IMR-90 (cell line): ENCODE results near the gene SEMA6A.

Source experiments
- POLR2A ChIP-seq: IDR thresholded peaks from 2 replicates; pipeline ENCODE4 v1.6.1; 2012; ENCODE audit warnings: mild to moderate bottlenecking, low read depth, low read length
- SMC3 ChIP-seq: fragments of 150-350 bp; IDR thresholded peaks from 2 replicates; pipeline ENCODE4 v1.6.1; 2016; ENCODE audit warnings: low read depth, mild to moderate bottlenecking, antibody characterized with exemption, low read length, moderate library complexity
- TF ChIP-seq, protein P1 (sequence below): conservative IDR thresholded peaks from 2 replicates; pipeline ENCODE4 v1.5.1; 2012; ENCODE audit warnings: mild to moderate bottlenecking, low read depth, low read length, improper control_type of control experiment

- TF ChIP-seq SMC3 = no peak
- TF ChIP-seq, protein P1, sequence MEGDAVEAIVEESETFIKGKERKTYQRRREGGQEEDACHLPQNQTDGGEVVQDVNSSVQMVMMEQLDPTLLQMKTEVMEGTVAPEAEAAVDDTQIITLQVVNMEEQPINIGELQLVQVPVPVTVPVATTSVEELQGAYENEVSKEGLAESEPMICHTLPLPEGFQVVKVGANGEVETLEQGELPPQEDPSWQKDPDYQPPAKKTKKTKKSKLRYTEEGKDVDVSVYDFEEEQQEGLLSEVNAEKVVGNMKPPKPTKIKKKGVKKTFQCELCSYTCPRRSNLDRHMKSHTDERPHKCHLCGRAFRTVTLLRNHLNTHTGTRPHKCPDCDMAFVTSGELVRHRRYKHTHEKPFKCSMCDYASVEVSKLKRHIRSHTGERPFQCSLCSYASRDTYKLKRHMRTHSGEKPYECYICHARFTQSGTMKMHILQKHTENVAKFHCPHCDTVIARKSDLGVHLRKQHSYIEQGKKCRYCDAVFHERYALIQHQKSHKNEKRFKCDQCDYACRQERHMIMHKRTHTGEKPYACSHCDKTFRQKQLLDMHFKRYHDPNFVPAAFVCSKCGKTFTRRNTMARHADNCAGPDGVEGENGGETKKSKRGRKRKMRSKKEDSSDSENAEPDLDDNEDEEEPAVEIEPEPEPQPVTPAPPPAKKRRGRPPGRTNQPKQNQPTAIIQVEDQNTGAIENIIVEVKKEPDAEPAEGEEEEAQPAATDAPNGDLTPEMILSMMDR = no peak
- TF ChIP-seq POLR2A = no peak
Observed at GRCh38 chr5:116605310-116606070, 30.9 kb upstream of the SEMA6A start.
